ENCODE results near the gene TLE5.
A peak's percentile ranks its signal among the peaks of the same experiment; 100 is the strongest.

TLE5 gene

GRCh38 chr19:3062165-3063105, at the start of gene TLE5:
TSS of gene TLE5 (minus strand) at chr19:3062495. CDS start at chr19:3062200, 295 bp downstream.
- DNase-seq (ENCODE audit: low read depth): no peak

GRCh38 chr19:3111586-3112247, 49.4 kb upstream of the TLE5 start:
- DNase-seq (ENCODE audit: low read depth): no peak

- DNase-seq (ENCODE audit: low read depth): no peak
These were observed 48.0 kb upstream of the TLE5 start for GRCh38 chr19:3110126-3110825.

- no peak for DNase-seq (ENCODE audit: low read depth)
These were observed 47.2 kb upstream of the TLE5 start for GRCh38 chr19:3109491-3109890.

GRCh38 chr19:3108775-3109174, 46.5 kb upstream of the TLE5 start:
- peak; percentile 61 for DNase-seq (ENCODE audit: low read depth)

- DNase-seq (ENCODE audit: low read depth): no peak
These were observed 45.4 kb upstream of the TLE5 start for GRCh38 chr19:3107658-3108057.

GRCh38 chr19:3106509-3107141, 44.3 kb upstream of the TLE5 start:
- DNase-seq (ENCODE audit: low read depth): no peak

- DNase-seq (ENCODE audit: low read depth): no peak
These were observed 43.6 kb upstream of the TLE5 start for GRCh38 chr19:3105641-3106508.

- DNase-seq (ENCODE audit: low read depth): no peak
These were observed 42.4 kb upstream of the TLE5 start for GRCh38 chr19:3104708-3104983.

GRCh38 chr19:3102239-3103140, 40.2 kb upstream of the TLE5 start:
- DNase-seq (ENCODE audit: low read depth): no peak

GRCh38 chr19:3100747-3101730, 38.7 kb upstream of the TLE5 start:
- DNase-seq (ENCODE audit: low read depth): no peak

GRCh38 chr19:3100331-3100730, 38.0 kb upstream of the TLE5 start:
- no peak for DNase-seq (ENCODE audit: low read depth)

- no peak for DNase-seq (ENCODE audit: low read depth)
These were observed 37.3 kb upstream of the TLE5 start for GRCh38 chr19:3099347-3100145.

- DNase-seq (ENCODE audit: low read depth): no peak
These were observed 36.4 kb upstream of the TLE5 start for GRCh38 chr19:3098515-3099346.

GRCh38 chr19:3098141-3098514, 35.8 kb upstream of the TLE5 start:
- DNase-seq (ENCODE audit: low read depth): no peak

- DNase-seq (ENCODE audit: low read depth): no peak
These were observed 35.2 kb upstream of the TLE5 start for GRCh38 chr19:3097442-3097871.

GRCh38 chr19:3096902-3097326, 34.6 kb upstream of the TLE5 start:
- no peak for DNase-seq (ENCODE audit: low read depth)

Measured in CMK (cell line).